GM18951 (cell line): Measurements from ENCODE around the gene FAM209A.
"Not testable (repeated sequence)": the region's sequence is repeated elsewhere in the genome, so short reads cannot be mapped to it uniquely, and the experiment has no call there.

Source experiments
- POLR2A ChIP-seq: IDR thresholded peaks from 4 replicates; pipeline ENCODE4 v1.6.1; 2011; ENCODE audit warnings: mild to moderate bottlenecking; ENCODE audit not compliant: insufficient read length, insufficient read depth; ENCODE audit errors: extremely low read depth
- in situ Hi-C: fragments of 300-500 bp; cut with MboI; formaldehyde crosslinking; loops from one replicate; pipeline ENCODE4 v1.12.0; 2022; ENCODE audit warnings: low sequenced_read_pairs, mixed read lengths, inconsistent platforms; ENCODE audit not compliant: unreplicated experiment

Gene FAM209A

DNA sequence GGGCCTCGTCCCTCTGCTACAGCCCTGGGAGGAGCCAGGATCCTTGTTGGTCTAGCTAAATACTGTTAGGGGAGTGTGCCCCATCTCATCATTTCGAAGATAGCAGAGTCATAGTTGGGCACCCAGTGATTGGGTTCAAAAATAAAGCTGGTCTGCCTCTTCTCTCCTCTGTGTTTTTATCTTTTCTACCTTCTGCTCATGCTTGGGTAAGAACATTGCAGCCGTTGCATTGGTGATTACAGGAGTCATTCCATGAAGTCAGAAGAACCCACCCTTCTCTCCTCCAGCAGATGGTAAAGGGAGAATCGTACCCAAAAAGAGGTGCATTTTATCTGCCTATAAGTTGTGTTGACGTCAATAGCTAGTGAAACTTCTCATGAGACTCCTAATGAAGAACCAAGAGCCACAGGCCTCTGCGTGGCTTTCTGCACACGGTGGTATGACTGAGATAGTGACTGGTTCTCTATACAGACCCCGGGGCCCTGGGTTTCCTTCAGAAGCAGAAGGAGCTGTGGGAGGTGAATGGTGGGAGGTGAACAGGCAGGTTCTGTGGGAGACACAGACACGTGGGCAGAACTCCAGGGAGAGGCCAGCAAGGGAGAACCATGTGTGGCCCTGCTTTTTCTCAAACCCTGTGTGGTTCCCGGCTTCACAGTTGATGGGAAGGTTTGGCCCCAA is 5.7 kb upstream of the FAM209A start:
- in situ Hi-C loops, result no loop called here
- TF ChIP-seq POLR2A, result no peak

DNA sequence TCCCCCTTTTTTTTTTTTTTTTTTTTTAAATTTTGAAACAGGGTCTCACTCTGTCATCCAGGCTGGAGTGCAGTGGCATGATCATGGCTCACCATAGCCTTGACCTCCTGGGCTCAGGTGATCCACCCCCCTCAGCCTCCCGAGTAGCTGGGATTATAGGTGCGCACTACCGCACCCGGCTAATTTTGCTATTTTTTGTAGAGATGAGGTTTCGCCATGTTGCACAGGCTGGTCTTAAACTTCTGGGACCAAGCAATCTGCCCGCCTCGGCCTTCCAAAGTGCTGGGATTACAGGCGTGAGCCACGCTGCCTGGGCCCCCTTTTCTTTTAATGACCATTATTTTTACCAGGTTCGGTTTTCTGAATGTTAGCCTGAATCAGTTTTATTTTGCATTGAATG is 5.0 kb upstream of the FAM209A start:
- in situ Hi-C loops, result no loop called here
- no peak for TF ChIP-seq POLR2A

DNA sequence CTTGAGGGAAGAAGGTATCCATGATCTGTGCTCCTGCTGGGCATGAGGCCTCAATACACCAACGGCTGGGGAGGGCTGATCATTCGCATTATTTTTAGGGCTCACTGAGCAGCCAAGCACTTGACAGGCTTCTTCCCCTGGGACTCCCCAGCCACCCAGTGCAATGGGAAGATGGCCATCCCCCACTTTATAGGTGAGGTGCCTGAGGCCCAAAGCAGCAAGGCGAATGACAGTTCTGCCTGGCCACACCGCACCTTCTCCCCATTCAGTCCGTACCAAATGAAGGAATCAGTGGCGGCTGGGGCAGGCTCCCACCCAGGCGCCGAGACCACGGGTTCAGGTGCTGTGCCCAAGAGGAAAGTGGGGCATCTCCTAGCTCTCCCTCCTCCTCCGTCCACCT is 4.4 kb upstream of the FAM209A start:
- in situ Hi-C loops, result no loop called here
- no peak for TF ChIP-seq POLR2A

DNA sequence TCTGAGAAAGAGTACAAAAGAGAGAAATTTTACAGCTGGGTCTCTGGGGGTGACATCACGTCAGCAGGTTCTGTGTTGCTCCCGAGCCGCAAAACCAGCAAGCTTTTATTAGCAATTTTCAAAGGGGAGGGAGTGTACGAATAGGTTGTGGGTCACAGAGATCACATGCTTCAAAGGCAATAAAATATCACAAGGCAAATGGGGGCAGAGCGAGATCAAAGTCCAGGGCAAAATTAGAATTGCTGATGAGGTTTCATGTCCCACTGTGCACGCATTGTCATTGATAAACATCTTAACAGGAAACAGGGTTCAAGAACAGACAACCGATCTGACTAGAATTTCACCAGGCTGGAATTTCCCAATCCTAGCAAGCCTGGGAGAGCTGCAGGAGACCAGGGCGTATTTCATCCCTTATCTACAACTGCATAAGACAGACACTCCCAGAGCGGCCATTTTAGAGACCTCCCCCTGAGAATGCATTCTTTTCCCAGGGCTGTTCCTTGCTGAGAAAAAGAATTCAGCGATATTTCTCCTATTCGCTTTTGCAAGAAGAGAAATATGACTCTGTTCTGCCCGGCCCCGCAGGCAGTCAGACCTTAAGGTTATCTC is 3.7 kb upstream of the FAM209A start:
- in situ Hi-C loops, result not testable (repeated sequence)

DNA sequence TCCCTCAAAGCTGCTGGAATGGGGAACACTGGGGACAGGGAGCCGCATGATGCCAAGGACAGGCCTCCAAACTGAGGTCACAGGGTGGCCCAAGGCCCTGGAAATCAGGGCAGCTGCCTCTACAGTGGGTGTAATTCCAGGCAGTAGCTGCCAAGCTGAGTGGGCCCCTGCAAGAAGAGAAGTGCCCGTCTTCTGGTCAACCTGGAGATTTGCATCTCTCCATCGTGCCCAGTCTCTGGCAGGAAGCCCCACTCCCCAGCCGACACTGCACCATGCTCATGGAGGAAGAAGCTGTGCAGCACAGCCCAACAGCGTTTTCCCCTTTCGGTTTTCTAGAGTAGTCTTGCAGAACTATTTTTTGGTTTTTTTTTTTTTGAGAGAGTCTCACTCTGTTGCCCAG is 2.2 kb upstream of the FAM209A start:
- in situ Hi-C loops, result no loop called here
- TF ChIP-seq POLR2A, result no peak

DNA sequence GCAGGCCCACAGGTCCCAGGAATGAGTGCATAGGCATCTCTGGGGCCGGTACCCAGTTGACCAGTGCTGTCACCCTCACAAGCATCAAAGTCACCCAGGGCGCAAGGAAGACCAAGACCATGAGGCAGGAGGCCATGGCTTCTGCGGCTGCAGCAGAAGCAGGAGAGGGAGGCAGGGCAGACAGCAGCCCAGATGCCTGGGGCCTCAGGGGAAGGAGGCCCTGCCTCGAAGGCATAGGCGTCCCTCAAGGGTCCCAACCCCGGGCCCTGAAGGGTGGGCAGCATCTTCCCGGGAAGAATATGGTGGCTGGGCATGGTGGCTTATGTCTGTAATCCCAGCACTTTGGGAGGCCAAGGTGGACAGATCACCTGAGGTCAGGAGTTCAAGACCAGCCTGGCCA is 3.0 kb downstream of the FAM209A start:
- in situ Hi-C loops, result no loop called here
- no peak for TF ChIP-seq POLR2A

DNA sequence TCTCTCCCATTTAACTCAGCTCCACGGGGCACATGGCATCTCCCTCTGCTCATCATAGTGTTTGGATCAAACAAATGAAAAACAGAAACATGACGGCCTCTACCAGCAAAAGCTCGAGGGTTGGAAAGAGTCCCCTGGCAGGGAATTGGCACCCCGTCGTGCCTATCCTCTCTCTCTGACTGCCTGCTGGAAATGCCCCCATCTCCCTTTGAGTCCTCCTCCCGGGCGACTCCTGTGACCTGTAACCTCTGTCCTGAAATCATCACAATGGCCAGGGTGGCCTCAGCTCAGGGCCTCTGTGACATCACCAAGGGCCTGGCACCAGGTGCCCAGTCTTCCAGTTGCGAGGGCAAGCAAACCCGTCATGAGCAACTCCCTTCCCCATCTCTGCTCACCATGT is 8.4 kb downstream of the FAM209A start, which contains the start of gene FAM209B:
Gene FAM209B, plus strand, starts transcription at position 301 of the 400 bp plus-strand sequence. Its CDS starts 96 bp downstream, at position 397.
- in situ Hi-C loops, result not testable (repeated sequence)

DNA sequence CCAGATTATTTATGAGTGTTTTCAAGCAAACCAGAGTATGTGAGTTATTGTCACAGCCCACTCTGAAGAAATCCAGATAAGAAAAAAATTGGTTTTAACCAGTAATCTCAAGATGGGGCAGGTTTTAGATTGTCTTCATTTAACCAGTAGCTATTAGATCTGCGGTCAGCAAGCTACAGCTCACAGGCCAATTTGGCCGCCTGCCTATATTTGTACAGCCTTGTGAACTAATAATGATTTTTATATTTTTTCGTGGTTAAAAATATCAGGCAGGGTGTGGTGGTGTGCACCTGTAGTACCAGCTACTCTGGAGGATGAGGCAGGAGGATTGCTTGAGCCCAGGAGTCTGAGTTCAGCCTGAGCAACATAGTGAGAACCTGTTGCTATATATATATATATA is 13.5 kb downstream of the FAM209A start:
- no peak for TF ChIP-seq POLR2A
- in situ Hi-C loops, result no loop called here

DNA sequence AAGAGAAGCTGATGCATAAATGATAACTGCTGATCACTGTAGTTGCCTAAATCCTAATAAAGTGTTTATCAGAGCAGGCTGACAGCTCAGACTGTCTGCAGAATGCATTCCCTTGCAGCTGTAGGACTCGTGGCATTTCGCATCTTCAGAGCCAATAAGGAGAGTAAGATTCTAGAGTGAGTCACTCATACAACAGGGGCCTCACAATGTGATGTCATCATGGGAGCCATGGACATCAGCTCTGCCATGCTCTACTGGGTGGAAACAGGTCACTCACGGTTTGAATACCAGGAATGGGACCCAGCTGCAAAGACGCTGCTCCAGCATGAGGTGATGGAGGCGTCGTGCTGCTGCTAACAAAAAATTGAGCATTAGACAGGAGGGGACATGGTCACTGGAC is 15.9 kb downstream of the FAM209A start:
- in situ Hi-C loops, result no loop called here
- TF ChIP-seq POLR2A, result no peak

DNA sequence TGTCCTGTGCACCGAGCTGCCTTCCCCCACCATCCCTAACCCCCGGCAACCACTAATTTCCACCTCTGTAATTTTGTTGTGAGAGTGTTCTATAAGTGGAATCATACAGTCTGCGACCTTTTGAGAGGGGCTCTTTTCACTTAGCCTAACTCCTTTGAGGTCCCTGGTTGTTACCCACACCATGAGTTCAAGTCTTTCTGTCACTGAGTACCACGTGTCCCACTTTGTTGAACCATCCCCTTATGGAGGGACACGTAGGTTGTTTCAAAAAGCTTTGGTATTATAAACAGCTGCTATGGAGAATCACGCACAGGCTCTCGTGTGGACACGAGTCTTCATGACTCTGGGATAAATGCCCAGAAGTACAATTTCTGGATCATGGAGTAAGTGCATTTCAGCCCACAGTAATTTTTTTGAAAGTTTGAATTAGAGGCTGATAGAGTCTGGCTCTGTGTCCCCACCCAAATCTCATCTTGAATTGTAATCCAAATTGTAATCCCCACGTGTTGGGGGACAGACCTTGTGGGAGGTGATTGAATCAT is 18.0 kb downstream of the FAM209A start:
- TF ChIP-seq POLR2A, result no peak
- in situ Hi-C loops, result no loop called here

DNA sequence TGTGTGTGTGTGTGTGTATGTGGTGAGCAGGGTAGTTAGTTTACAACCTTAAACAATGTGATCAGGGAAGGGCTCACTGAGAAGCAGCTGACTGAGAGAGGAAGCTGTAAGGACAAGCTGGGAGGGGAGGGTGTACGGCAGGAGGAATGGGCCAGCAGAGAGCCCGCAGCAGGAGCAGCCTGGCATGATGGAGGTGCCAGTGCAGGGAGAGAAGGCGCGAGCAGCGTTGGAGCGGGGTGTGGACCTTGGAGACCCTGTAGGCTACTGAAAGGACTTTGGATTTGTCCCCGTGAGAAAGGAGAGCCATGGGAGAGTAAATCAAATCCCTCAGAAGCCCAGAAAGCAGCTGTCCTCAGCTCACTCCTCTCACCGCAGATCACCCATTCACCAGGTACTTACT is 27.0 kb downstream of the FAM209A start:
- in situ Hi-C loops, result no loop called here
- no peak for TF ChIP-seq POLR2A

DNA sequence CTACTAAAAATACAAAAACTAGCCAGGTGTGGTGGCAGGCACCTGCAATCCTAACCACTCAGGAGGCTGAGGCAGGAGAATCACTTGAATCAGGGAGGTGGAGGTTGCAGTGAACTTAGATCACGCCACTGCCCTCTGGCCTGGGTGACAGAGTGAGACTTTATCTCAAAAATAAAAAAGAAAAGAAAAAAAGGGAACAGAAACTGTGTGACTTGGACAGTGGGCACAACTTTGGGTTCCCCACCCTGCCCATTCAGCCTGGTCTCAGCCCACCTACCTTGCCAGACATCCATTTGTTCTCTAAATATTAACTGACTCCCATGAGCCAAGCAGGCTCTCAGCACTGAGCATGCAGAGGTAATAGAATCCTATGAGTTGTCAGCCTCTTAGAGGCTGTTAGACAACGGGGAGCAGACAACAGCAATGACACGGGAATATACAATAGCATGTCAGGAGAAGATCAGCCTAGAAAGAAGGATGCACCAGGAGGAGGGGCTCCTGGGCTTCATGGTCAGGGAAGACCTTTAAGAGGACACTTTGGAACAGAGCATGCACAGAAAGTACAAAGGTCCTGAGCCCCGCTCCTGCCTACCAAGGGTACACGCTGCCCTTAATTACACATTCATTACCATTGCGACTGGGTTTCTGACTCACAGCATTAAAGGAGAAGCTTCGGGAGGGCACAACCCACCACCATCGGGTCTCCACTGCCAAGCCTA is 28.5 kb downstream of the FAM209A start:
- no peak for TF ChIP-seq POLR2A
- in situ Hi-C loops, result no loop called here

DNA sequence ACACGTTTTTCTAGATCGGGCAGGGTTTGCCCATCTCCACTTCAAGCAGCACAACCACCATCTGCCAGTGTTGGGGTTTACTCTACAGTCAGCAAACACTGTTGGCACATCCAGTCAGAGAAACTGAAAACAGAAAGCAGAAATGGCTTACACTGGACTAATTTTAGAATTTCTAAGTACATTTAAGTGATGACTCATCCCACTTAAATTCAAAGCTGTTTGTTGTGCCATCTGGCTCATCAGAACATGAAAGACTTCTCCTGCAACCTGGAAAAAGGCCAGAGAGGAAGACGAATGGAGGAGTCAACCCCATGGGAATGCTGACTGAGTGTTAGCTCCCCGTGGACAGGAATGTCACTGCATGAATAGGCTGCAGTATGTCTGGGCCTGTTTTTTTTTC is 30.3 kb downstream of the FAM209A start:
- in situ Hi-C loops, result no loop called here
- no peak for TF ChIP-seq POLR2A

DNA sequence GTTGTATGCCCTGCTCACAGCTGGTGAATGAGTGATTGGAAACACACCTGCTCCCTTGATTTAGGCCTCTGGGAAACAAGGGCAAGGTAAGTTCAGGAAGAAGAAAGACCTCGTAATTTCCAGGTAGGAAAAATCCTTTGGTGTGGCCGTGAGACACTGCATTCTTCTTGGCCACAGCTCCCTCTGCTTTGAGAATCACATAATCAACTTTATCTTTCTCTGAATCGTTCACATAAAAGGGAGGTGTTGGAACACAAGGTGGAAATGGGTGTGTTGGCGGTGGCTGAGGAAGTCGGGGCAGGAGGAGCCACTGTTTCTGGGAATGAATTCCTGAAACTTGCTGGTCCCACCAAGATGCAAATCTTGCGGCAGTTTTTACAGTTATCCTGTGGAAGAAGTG is 34.4 kb downstream of the FAM209A start:
- in situ Hi-C loops, result no loop called here

DNA sequence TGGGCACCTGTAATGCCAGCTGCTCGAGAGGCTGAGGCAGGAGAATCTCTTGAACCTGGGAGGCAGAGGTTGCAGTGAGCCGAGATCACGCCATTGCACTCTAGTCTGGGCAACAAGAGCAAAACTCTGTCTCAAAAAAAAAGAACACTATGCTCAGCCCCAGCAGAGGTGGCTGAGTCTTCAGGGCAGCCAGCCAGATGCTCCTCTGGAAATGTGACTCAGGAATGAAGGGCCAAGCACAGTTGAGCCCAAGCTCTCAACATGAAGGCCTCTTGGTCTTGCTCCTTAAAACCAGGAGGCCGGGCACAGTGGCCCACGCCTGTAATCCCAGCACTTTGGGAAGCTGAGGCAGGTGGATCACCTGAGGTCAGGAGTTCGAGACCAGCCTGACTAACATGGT is 40.0 kb downstream of the FAM209A start:
- in situ Hi-C loops, result not testable (repeated sequence)

More for the DNA sequence above, 34.4 kb downstream of the FAM209A start:
- TF ChIP-seq POLR2A, result no peak
